Neural crest cell (in vitro differentiated cells): Measurements from ENCODE around the gene TLR8. TPM values are rescaled to one million over a fixed set of nuclear protein-coding genes. Genes with fewer than 3 reads are reported as not detected.
A peak's percentile ranks its signal among the peaks of the same experiment; 100 is the strongest.

Source experiments
- DNase-seq: peaks from one replicate; pipeline ENCODE4 v3.0.0; 2021; ENCODE audit warnings: low read depth, mixed read lengths, low spot score
- H3K27ac Mint-ChIP-seq: one replicate; pipeline ENCODE4 v1.8.0; 2021; ENCODE audit warnings: mild to moderate bottlenecking, mixed read lengths; ENCODE audit not compliant: unreplicated experiment
- H3K27me3 Mint-ChIP-seq: 2 replicates; pipeline ENCODE4 v1.8.0; 2021; ENCODE audit warnings: low read depth, mild to moderate bottlenecking, mixed read lengths
- H3K36me3 Mint-ChIP-seq: 2 replicates; pipeline ENCODE4 v1.8.0; 2021; ENCODE audit warnings: low read depth, mild to moderate bottlenecking, mixed read lengths
- H3K4me1 Mint-ChIP-seq: 2 replicates; pipeline ENCODE4 v1.8.0; 2021; ENCODE audit warnings: mixed read lengths
- H3K4me3 Mint-ChIP-seq: one replicate; pipeline ENCODE4 v1.8.0; 2021; ENCODE audit warnings: mild to moderate bottlenecking, mixed read lengths
- H3K9me3 Mint-ChIP-seq: 2 replicates; pipeline ENCODE4 v1.8.0; 2021; ENCODE audit warnings: mixed read lengths
- CTCF ChIP-seq: fragments of 200-600 bp; sonication (generic); conservative IDR thresholded peaks from 2 replicates; pipeline ENCODE4 v1.5.0; 2021; ENCODE audit warnings: antibody characterized with exemption, mild to moderate bottlenecking
- total RNA-seq: library from RNA; stranded (reverse); gene quantifications from 2 replicates; pipeline ENCODE4 v1.2.1, GENCODE V29; 2021

TLR8 gene
- total RNA-seq, 1 donor from 2014 or later, result not detected

GRCh38 chrX:12967711-12968465 is 61.5 kb downstream of the TLR8 start:
- no peak for TF ChIP-seq CTCF
- Mint-ChIP-seq H3K27ac (no peak overlapping the region), H3K27me3 (no peaks in the 10 kb centered on the region), H3K9me3 (peaks cover 6% of the 10 kb centered on the region), H3K36me3 (peaks cover 6% of the 10 kb centered on the region), H3K4me3 (no peak overlapping the region), H3K4me1 (peaks cover 39% of the 10 kb centered on the region)
- DNase-seq, result no peak

GRCh38 chrX:12970691-12971202 is 64.3 kb downstream of the TLR8 start:
- H3K36me3 Mint-ChIP-seq, result peaks cover 8% of the 10 kb centered on the region
- peak overlapping the region; percentile 44 for H3K27ac Mint-ChIP-seq
- peaks cover under 1% of the 10 kb centered on the region for H3K9me3 Mint-ChIP-seq
- peaks cover 9% of the 10 kb centered on the region for H3K27me3 Mint-ChIP-seq
- peak; percentile 38 for TF ChIP-seq CTCF
- DNase-seq, result no peak
- H3K4me3 Mint-ChIP-seq, result peak overlapping the region; percentile 56
- peaks cover 50% of the 10 kb centered on the region for H3K4me1 Mint-ChIP-seq

- Mint-ChIP-seq H3K27ac (peak overlapping the region; percentile 93), H3K9me3 (no peaks in the 10 kb centered on the region)
These were observed 65.0 kb downstream of the TLR8 start for GRCh38 chrX:12971282-12972003.

GRCh38 chrX:12972243-12972642 is 65.8 kb downstream of the TLR8 start:
- DNase-seq, result no peak
- peak overlapping the region; percentile 64 for H3K4me3 Mint-ChIP-seq
- no peak for TF ChIP-seq CTCF
- no peak overlapping the region for H3K27ac Mint-ChIP-seq
- peaks cover 49% of the 10 kb centered on the region for H3K4me1 Mint-ChIP-seq
- peaks cover 20% of the 10 kb centered on the region for H3K27me3 Mint-ChIP-seq
- peaks cover 19% of the 10 kb centered on the region for H3K36me3 Mint-ChIP-seq
- no peaks in the 10 kb centered on the region for H3K9me3 Mint-ChIP-seq

More at GRCh38 chrX:12971282-12972003, 65.0 kb downstream of the TLR8 start:
- Mint-ChIP-seq H3K27me3 (peaks cover 13% of the 10 kb centered on the region), H3K4me3 (peak overlapping the region; percentile 64), H3K4me1 (peaks cover 46% of the 10 kb centered on the region), H3K36me3 (peaks cover 11% of the 10 kb centered on the region)
- DNase-seq, result no peak
- TF ChIP-seq CTCF, result no peak

Other genes starting within 250 kb of the TLR8 start
- gene PRPS2, start 115.2 kb upstream of the TLR8 start, total RNA-seq, result 24.8 and 27.2 TPM in 2 replicates
- not detected in 2 replicates for gene TLR7, start 39.5 kb upstream of the TLR8 start, total RNA-seq
- gene TMSB4X, start 68.5 kb downstream of the TLR8 start, total RNA-seq, result 2,548 and 2,664 TPM in 2 replicates
- gene FAM9C, start 138.0 kb downstream of the TLR8 start, total RNA-seq, result 0.07 and 0.25 TPM in 2 replicates